ENCODE data around the gene SHISA7. TPM values are rescaled to one million over a fixed set of nuclear protein-coding genes. Genes with fewer than 3 reads are reported as not detected.

SHISA7 gene
- total RNA-seq, 1 experiment from 2014 or later = not detected

DNA sequence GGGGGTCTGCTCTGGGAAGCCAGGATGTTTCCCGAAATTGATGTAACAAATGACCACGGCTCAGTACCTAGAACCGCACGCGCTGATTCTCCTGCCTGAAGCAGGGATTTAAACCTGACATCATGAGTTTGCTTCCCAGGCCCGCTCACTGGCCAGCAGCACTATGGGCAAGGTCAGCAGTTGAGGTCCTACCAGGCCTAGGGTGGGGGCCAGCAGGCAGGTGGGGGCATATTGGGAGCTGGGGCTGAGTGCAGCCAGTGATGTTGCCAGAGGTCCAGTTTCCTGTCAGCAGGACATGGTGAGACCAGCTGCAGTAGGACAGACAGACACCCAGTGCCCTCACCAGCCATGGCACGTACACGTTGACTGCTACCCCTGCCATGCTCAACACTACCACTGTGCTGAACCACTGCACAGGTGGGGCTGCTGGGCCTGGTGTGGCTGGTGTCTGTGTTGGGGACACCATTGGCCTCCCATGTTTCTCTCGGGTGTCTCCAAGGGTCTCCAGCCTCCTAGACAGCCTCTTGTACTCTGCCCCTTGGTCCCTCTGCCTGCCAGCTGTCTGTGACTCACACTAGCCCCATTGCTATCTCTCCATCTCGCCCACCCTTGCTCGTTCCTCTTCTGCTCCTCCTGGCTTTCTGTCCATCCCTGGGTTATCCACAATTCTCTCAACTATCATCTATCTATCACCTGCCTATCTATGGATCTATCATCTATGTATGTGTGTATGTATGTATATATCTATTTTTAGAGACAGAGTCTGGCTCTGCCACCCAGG, 22.6 kb upstream of the SHISA7 start:
- Mint-ChIP-seq H3K9me3 (ENCODE audit: unreplicated experiment) (no peaks in the 10 kb centered on the region), H3K27ac (ENCODE audit: unreplicated experiment) (no peak overlapping the region), H3K4me3 (ENCODE audit: unreplicated experiment) (no peak overlapping the region), H3K27me3 (ENCODE audit: insufficient read depth, unreplicated experiment) (peaks cover 7% of the 10 kb centered on the region), H3K36me3 (ENCODE audit: insufficient read depth, unreplicated experiment) (peaks cover 13% of the 10 kb centered on the region), H3K4me1 (ENCODE audit: low read depth, unreplicated experiment) (peaks cover 11% of the 10 kb centered on the region)
- Histone ChIP-seq H3K27me3 (replicated peaks; ENCODE audit: control insufficient read depth, insufficient read depth, low read length) (no peaks in the 10 kb centered on the region), H3K36me3 (ENCODE audit: control insufficient read depth, insufficient read depth, low read length) (no peaks in the 10 kb centered on the region), H3K4me1 (peaks cover 2% of the 10 kb centered on the region; the same call in 1 of the 2 replicates), H3K4me3 (ENCODE audit: low read depth, low read length) (no peak overlapping the region), H3K9me3 (no peaks in the 10 kb centered on the region)
- ChIA-PET POLR2A (no interaction called here), CTCF (interaction anchor here (2.4 to 3.0 kb wide), 2 partner anchors 11 to 38 kb away, joined by 24 to 35 read pairs; partner anchors contain the start of gene ZNF628)
- no TSS peak for BruUV-seq (replicated peaks)
- intact Hi-C loops (cut with micrococcal nuclease; ENCODE audit: unreplicated experiment) = loop anchor here (2.0 kb wide), 1 partner anchor 39 kb away; no protein-coding TSS in a partner anchor
- TF ChIP-seq, protein P1, sequence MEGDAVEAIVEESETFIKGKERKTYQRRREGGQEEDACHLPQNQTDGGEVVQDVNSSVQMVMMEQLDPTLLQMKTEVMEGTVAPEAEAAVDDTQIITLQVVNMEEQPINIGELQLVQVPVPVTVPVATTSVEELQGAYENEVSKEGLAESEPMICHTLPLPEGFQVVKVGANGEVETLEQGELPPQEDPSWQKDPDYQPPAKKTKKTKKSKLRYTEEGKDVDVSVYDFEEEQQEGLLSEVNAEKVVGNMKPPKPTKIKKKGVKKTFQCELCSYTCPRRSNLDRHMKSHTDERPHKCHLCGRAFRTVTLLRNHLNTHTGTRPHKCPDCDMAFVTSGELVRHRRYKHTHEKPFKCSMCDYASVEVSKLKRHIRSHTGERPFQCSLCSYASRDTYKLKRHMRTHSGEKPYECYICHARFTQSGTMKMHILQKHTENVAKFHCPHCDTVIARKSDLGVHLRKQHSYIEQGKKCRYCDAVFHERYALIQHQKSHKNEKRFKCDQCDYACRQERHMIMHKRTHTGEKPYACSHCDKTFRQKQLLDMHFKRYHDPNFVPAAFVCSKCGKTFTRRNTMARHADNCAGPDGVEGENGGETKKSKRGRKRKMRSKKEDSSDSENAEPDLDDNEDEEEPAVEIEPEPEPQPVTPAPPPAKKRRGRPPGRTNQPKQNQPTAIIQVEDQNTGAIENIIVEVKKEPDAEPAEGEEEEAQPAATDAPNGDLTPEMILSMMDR (IDR thresholded peaks at IDR 0.05; ENCODE audit: insufficient read depth in 1 of 2, low read depth in 1 of 2, low read length in 1 of 2, severe bottlenecking in 1 of 2, unreplicated experiment in 1 of 2) = no peak
- no peak for DNase-seq

DNA sequence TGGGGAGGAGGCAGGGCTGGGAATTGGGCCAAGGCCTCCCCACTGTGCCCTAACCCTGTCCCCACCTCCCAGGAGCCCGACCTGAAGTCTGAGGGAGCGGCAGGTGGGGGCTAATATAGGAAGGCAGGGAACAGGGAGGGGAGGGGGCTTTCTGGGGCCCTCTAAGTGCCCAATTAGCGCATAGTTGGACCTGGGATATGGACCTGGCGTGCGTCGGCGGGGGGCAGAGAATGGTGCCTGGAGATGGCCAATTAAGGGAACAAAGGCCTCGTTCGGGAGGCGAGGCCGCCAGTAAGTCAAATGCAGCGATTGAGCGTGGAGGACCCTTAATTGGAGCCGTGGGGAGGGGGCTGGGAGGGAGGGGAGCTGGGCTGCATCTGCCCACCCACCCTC, 21.6 kb upstream of the SHISA7 start, which contains the start of gene C19orf85:
C19orf85 (minus strand) TSS at position 90 of the 393 bp plus-strand sequence. CDS start 197 bp downstream, outside the sequence.
- POLR2A ChIA-PET = no interaction called here
- Mint-ChIP-seq H3K4me3 (ENCODE audit: unreplicated experiment) (no peak within 1 kb of the TSS), H3K36me3 (ENCODE audit: insufficient read depth, unreplicated experiment) (peaks cover 20% of the 10 kb centered on the region), H3K27me3 (ENCODE audit: insufficient read depth, unreplicated experiment) (peaks cover 7% of the 10 kb centered on the region), H3K27ac (ENCODE audit: unreplicated experiment) (no peak within 1 kb of the TSS), H3K9me3 (ENCODE audit: unreplicated experiment) (no peaks in the 10 kb centered on the region), H3K4me1 (ENCODE audit: low read depth, unreplicated experiment) (peaks cover 11% of the 10 kb centered on the region)
- no peak within 1 kb of the TSS for H3K4me3 ChIP-seq (ENCODE audit: low read depth, low read length)
- no peaks in the 10 kb centered on the region for H3K27me3 ChIP-seq (replicated peaks; ENCODE audit: control insufficient read depth, insufficient read depth, low read length)
- H3K36me3 ChIP-seq (ENCODE audit: control insufficient read depth, insufficient read depth, low read length) = no peaks in the 10 kb centered on the region
- no peaks in the 10 kb centered on the region for H3K9me3 ChIP-seq
- CTCF ChIA-PET = no interaction called here
- intact Hi-C loops (cut with micrococcal nuclease; ENCODE audit: unreplicated experiment) = no loop called here
- H3K4me1 ChIP-seq = peaks cover 12% of the 10 kb centered on the region
- DNase-seq = no peak
- TF ChIP-seq, protein P1 (IDR thresholded peaks at IDR 0.05; ENCODE audit: insufficient read depth in 1 of 2, low read depth in 1 of 2, low read length in 1 of 2, severe bottlenecking in 1 of 2, unreplicated experiment in 1 of 2) = no peak
- BruUV-seq (replicated peaks) = no TSS peak

DNA sequence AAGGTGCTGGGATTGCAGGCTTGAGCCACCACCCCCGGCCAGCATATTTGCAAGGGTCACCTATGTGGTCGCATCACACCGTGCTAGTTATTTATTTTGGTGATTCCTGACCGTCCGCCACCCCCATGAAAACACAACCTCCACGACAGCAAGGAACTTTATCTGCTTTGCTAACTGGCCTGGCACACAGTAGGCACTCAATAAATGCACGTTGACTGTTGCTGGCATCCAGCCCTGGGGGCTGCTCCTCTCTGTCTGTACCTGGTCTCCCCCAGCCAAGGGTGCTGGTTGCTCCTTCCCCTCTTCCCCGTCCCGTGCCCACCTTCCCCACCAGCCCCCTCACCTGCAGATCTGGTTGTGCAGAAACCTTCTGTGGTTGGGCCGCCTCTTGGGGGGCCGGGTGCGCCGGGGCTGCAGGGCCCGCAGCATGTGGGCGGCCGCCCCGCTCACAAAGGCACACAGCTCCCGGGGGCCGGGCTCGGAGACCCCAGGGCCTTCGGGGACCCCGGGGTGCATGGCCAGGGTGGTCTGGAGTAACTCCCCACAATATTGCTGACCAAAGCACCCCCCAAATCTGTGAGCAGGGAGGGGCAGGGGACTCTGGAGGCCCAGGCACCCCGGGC, 21.1 kb upstream of the SHISA7 start:
- Histone ChIP-seq H3K4me1 (peaks cover 13% of the 10 kb centered on the region), H3K27me3 (replicated peaks; ENCODE audit: control insufficient read depth, insufficient read depth, low read length) (no peaks in the 10 kb centered on the region), H3K36me3 (ENCODE audit: control insufficient read depth, insufficient read depth, low read length) (no peaks in the 10 kb centered on the region), H3K4me3 (ENCODE audit: low read depth, low read length) (no peak overlapping the region), H3K9me3 (no peaks in the 10 kb centered on the region)
- TF ChIP-seq, protein P1 (IDR thresholded peaks at IDR 0.05; ENCODE audit: insufficient read depth in 1 of 2, low read depth in 1 of 2, low read length in 1 of 2, severe bottlenecking in 1 of 2, unreplicated experiment in 1 of 2) = no peak
- ChIA-PET POLR2A (no interaction called here), CTCF (no interaction called here)
- H3K9me3 Mint-ChIP-seq (ENCODE audit: unreplicated experiment) = no peaks in the 10 kb centered on the region
- peaks cover 7% of the 10 kb centered on the region for H3K27me3 Mint-ChIP-seq (ENCODE audit: insufficient read depth, unreplicated experiment)
- H3K4me3 Mint-ChIP-seq (ENCODE audit: unreplicated experiment) = no peak overlapping the region
- H3K36me3 Mint-ChIP-seq (ENCODE audit: insufficient read depth, unreplicated experiment) = peaks cover 20% of the 10 kb centered on the region
- H3K27ac Mint-ChIP-seq (ENCODE audit: unreplicated experiment) = no peak overlapping the region
- DNase-seq = no peak
- no TSS peak for BruUV-seq (replicated peaks)
- H3K4me1 Mint-ChIP-seq (ENCODE audit: low read depth, unreplicated experiment) = peaks cover 11% of the 10 kb centered on the region
- intact Hi-C loops (cut with micrococcal nuclease; ENCODE audit: unreplicated experiment) = no loop called here
